Measurements from ENCODE around the gene HDAC4.

Gene HDAC4

DNA sequence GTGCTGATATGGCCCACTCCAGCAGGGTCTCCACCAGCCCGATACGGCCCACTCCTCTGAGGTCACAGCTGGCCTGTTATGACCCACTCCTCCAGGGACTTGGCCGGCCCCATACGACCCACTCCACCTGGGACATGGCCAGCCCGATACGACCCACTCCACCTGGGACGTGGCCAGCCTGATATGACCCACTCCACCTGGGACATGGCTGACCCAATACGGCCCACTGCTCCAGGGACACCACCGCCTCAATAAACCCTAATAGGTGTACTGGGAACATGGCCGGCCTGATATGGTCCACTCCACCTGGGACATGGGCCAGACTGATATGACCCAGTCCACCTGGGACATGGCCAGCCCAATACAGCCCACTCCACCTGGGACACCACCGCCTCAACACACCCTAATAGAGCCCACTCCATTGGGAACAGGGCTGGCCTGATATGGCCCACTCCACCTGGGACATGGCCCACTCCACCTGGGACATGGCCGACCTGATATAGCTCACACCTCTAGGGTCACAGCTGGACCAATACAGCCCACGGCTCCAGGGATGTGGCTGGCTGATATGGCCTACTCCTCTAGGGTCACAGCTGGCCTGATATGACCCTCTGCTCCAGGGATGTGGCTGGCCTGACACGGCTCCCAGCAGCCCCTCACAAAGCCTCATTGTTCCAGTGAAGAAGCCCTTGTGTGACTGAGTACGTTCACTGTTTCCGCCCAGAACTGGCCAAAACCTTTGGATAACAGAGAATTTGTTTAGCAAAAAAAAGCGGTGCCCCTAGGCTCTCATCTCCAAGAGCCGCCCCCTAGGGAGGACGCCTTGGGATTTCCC is 245.6 kb downstream of the HDAC4 start:
- no peak for DNase-seq (ENCODE audit: low read depth in 1 of 2, low spot score in 1 of 2)
- Histone ChIP-seq H3K27ac (replicated peaks) (no peak overlapping the region), H3K4me3 (replicated peaks; ENCODE audit: insufficient read depth, low read length) (no peak overlapping the region), H3K27me3 (ENCODE audit: insufficient read depth, poor library complexity, severe bottlenecking) (no peaks in the 10 kb centered on the region)
- no peak for TF ChIP-seq POLR2AphosphoS5 (IDR thresholded peaks at IDR 0.05; ENCODE audit: low read depth)
- TF ChIP-seq GABPA (IDR thresholded peaks at IDR 0.05; ENCODE audit: low read depth), result no peak
- TF ChIP-seq, protein P1, sequence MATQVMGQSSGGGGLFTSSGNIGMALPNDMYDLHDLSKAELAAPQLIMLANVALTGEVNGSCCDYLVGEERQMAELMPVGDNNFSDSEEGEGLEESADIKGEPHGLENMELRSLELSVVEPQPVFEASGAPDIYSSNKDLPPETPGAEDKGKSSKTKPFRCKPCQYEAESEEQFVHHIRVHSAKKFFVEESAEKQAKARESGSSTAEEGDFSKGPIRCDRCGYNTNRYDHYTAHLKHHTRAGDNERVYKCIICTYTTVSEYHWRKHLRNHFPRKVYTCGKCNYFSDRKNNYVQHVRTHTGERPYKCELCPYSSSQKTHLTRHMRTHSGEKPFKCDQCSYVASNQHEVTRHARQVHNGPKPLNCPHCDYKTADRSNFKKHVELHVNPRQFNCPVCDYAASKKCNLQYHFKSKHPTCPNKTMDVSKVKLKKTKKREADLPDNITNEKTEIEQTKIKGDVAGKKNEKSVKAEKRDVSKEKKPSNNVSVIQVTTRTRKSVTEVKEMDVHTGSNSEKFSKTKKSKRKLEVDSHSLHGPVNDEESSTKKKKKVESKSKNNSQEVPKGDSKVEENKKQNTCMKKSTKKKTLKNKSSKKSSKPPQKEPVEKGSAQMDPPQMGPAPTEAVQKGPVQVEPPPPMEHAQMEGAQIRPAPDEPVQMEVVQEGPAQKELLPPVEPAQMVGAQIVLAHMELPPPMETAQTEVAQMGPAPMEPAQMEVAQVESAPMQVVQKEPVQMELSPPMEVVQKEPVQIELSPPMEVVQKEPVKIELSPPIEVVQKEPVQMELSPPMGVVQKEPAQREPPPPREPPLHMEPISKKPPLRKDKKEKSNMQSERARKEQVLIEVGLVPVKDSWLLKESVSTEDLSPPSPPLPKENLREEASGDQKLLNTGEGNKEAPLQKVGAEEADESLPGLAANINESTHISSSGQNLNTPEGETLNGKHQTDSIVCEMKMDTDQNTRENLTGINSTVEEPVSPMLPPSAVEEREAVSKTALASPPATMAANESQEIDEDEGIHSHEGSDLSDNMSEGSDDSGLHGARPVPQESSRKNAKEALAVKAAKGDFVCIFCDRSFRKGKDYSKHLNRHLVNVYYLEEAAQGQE (IDR thresholded peaks at IDR 0.05; ENCODE audit: insufficient replicate concordance, low read depth), result no peak
- TF ChIP-seq, protein P2, sequence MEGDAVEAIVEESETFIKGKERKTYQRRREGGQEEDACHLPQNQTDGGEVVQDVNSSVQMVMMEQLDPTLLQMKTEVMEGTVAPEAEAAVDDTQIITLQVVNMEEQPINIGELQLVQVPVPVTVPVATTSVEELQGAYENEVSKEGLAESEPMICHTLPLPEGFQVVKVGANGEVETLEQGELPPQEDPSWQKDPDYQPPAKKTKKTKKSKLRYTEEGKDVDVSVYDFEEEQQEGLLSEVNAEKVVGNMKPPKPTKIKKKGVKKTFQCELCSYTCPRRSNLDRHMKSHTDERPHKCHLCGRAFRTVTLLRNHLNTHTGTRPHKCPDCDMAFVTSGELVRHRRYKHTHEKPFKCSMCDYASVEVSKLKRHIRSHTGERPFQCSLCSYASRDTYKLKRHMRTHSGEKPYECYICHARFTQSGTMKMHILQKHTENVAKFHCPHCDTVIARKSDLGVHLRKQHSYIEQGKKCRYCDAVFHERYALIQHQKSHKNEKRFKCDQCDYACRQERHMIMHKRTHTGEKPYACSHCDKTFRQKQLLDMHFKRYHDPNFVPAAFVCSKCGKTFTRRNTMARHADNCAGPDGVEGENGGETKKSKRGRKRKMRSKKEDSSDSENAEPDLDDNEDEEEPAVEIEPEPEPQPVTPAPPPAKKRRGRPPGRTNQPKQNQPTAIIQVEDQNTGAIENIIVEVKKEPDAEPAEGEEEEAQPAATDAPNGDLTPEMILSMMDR (IDR thresholded peaks at IDR 0.05; ENCODE audit: insufficient read depth, low read length), result no peak
- TF ChIP-seq SPI1 (IDR thresholded peaks at IDR 0.05; ENCODE audit: borderline replicate concordance, low read depth), result no peak

DNA sequence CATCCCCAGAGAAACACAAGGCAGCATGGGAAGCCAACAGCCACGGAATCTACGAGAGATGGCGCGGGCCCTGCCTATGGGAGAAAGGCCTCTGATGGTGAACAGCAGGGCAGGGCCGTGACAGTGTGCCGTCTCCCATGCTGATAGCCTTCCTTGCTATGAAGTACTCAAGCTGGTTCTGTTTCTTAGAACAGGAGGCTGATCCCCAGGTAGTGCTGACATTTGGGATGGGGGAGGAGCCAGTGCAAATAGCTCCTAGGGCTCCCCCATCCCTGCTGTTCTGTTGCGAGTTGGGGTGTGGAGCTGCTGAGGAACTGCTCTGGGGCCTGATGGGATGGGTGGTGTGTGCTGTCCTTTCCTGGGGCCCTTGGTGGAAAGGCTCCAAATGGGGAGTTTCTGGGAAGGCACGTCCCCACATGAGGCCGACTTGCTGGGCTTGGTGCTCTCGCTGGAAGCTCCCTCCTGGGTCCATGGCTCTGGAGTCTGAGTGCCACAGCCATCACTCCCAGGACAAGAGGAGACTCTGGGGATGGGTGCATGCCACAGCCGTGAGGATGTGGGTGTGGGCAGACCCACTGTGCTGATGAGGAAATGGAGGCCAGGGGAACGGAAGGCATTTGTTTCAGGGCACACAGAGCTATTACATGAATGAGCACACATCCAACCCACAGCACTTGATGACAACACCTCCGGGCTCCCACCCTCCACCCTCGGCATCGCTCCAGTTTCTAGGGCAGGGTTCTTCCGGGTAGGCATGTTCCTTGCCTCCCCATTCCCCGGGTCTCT is 246.8 kb downstream of the HDAC4 start:
- no peak for DNase-seq (ENCODE audit: low read depth in 1 of 2, low spot score in 1 of 2)
- no peaks in the 10 kb centered on the region for H3K27me3 ChIP-seq (ENCODE audit: insufficient read depth, poor library complexity, severe bottlenecking)
- H3K27ac ChIP-seq (replicated peaks), result no peak overlapping the region
- no peak overlapping the region for H3K4me3 ChIP-seq (replicated peaks; ENCODE audit: insufficient read depth, low read length)
- TF ChIP-seq GABPA (IDR thresholded peaks at IDR 0.05; ENCODE audit: low read depth), result no peak
- TF ChIP-seq SPI1 (IDR thresholded peaks at IDR 0.05; ENCODE audit: borderline replicate concordance, low read depth), result no peak
- no peak for TF ChIP-seq POLR2AphosphoS5 (IDR thresholded peaks at IDR 0.05; ENCODE audit: low read depth)
- TF ChIP-seq, protein P1 (IDR thresholded peaks at IDR 0.05; ENCODE audit: insufficient replicate concordance, low read depth), result no peak
- TF ChIP-seq, protein P2 (IDR thresholded peaks at IDR 0.05; ENCODE audit: insufficient read depth, low read length), result no peak

DNA sequence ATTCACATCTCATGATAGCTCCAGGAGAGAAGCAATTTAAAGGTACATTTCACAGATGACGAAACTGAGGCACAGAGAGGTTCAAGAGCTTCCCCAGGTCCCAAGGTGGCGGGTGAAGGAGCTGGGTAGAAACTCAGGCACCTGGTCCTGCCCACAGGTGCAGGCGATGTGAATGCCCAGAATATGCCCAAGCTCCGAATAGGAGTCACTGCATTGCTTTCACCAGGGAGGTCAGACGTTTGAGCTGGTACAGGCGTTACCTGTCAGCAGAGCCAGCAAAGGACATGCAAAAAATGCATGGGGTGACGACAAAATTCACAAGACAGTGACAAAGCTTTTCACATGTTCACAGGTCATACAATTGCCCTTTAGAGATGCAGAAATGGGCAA is 247.9 kb downstream of the HDAC4 start:
- Histone ChIP-seq H3K27ac (replicated peaks) (no peak overlapping the region), H3K4me3 (replicated peaks; ENCODE audit: insufficient read depth, low read length) (no peak overlapping the region), H3K27me3 (ENCODE audit: insufficient read depth, poor library complexity, severe bottlenecking) (no peaks in the 10 kb centered on the region)
- no peak for DNase-seq (ENCODE audit: low read depth in 1 of 2, low spot score in 1 of 2)
- TF ChIP-seq POLR2AphosphoS5 (IDR thresholded peaks at IDR 0.05; ENCODE audit: low read depth) (no peak), SPI1 (IDR thresholded peaks at IDR 0.05; ENCODE audit: borderline replicate concordance, low read depth) (no peak), GABPA (IDR thresholded peaks at IDR 0.05; ENCODE audit: low read depth) (no peak)
- TF ChIP-seq, protein P2 (IDR thresholded peaks at IDR 0.05; ENCODE audit: insufficient read depth, low read length), result no peak
- TF ChIP-seq, protein P1 (IDR thresholded peaks at IDR 0.05; ENCODE audit: insufficient replicate concordance, low read depth), result no peak

All from HL-60 (cell line).